Mammary epithelial cell (primary cell): ENCODE measurements around the gene LDLRAD1.

Source experiments
- EZH2 ChIP-seq: IDR thresholded peaks from 2 replicates; pipeline ENCODE4 v1.6.1; 2012; ENCODE audit warnings: low read length, inconsistent platforms, borderline replicate concordance
- TF ChIP-seq, protein P1 (sequence below), 2 donors: IDR thresholded peaks in 1 of 2; conservative IDR thresholded peaks in 1 of 2; 2 replicates each; pipeline ENCODE4 v1.5.1; 2011 to 2012; ENCODE audit warnings: inconsistent platforms in 2 of 2, low read length in 2 of 2, mild to moderate bottlenecking in 2 of 2, control low read depth in 1 of 2, low read depth in 1 of 2; ENCODE audit not compliant: insufficient read depth in 1 of 2; ENCODE audit errors: extremely low read depth in 1 of 2

DNA sequence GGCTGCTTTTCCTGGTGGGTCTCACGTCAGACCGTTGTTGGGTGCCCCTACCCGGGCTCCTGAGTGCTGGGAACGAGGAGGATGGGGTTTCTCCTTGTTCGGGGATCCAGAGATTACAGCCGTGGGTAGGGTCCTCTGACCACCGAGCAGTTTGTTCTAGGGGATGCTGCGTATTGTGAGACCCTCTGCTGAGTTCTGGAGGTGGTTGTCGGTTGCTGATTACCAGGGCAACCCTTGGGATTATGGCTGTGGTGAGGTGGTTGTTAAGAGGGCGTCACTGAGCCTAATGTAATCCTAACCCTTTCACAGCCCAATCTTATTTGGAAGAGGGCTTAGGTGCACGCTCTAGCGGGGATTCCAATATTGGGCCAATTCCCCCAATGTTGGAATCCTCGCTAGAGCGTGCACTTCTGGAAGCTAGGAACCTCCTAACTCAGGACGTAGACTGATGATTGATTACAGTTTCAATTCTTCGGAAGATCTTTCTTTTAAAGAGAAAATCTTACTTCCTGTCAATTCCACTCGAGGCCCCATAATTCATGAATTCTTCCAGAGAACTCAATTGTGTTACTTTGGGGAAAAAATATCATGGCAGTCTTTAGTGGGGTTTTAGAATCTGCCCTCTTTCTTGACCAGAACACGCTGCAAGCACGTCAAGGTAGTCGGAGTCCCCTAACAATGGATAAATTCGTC is 35.9 kb upstream of the LDLRAD1 start:
- TF ChIP-seq, protein P1, sequence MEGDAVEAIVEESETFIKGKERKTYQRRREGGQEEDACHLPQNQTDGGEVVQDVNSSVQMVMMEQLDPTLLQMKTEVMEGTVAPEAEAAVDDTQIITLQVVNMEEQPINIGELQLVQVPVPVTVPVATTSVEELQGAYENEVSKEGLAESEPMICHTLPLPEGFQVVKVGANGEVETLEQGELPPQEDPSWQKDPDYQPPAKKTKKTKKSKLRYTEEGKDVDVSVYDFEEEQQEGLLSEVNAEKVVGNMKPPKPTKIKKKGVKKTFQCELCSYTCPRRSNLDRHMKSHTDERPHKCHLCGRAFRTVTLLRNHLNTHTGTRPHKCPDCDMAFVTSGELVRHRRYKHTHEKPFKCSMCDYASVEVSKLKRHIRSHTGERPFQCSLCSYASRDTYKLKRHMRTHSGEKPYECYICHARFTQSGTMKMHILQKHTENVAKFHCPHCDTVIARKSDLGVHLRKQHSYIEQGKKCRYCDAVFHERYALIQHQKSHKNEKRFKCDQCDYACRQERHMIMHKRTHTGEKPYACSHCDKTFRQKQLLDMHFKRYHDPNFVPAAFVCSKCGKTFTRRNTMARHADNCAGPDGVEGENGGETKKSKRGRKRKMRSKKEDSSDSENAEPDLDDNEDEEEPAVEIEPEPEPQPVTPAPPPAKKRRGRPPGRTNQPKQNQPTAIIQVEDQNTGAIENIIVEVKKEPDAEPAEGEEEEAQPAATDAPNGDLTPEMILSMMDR (conservative IDR thresholded peaks at IDR 0.05 in 1 of 2, IDR thresholded peaks at IDR 0.05 in 1 of 2; ENCODE audit: extremely low read depth in 1 of 2, insufficient read depth in 1 of 2, low read depth in 1 of 2, low read length in 2 of 2) = no peak
- TF ChIP-seq EZH2 = no peak
